Effector memory CD8-positive, alpha-beta T cell (primary cell): ENCODE measurements around the gene TOMM20.
"Not testable (repeated sequence)": the region's sequence is repeated elsewhere in the genome, so short reads cannot be mapped to it uniquely, and the experiment has no call there.

Source experiments
- ATAC-seq: fragments of 150-1000 bp; cut with Tn5 transposase; replicated peaks from 2 replicates; pipeline ENCODE4 v1.10.0; 2021; ENCODE audit warnings: mild to moderate bottlenecking, moderate library complexity
- DNase-seq, 3 experiments: peaks; one replicate each; pipeline ENCODE4 v3.0.0; 2021
- H3K27ac Mint-ChIP-seq, 2 donors: one replicate each; pipeline ENCODE4 v1.8.0; 2022; ENCODE audit warnings: mild to moderate bottlenecking in 2 of 2, mixed read lengths in 2 of 2, moderate library complexity in 2 of 2
- H3K27me3 Mint-ChIP-seq, 2 donors: one replicate each; pipeline ENCODE4 v1.8.0; 2022; ENCODE audit warnings: mixed read lengths in 2 of 2
- H3K36me3 Mint-ChIP-seq: one replicate; pipeline ENCODE4 v1.8.0; 2022; ENCODE audit warnings: mild to moderate bottlenecking, moderate library complexity, mixed read lengths; ENCODE audit not compliant: insufficient read depth
- H3K4me1 Mint-ChIP-seq, 2 donors: one replicate each; pipeline ENCODE4 v1.8.0; 2022; ENCODE audit warnings: low read depth in 2 of 2, mixed read lengths in 2 of 2
- H3K4me3 Mint-ChIP-seq, 2 donors: one replicate each; pipeline ENCODE4 v1.8.0; 2022; ENCODE audit warnings: mild to moderate bottlenecking in 2 of 2, mixed read lengths in 2 of 2, moderate library complexity in 2 of 2
- H3K9me3 Mint-ChIP-seq, 2 donors: one replicate each; pipeline ENCODE4 v1.8.0; 2022; ENCODE audit warnings: mixed read lengths in 2 of 2

The TOMM20 gene

GRCh38 chr1:235092045-235092406 is 36.6 kb downstream of the TOMM20 start:
- not testable (repeated sequence) for H3K27me3 Mint-ChIP-seq, DNase-seq, H3K27ac Mint-ChIP-seq, H3K4me1 Mint-ChIP-seq, ATAC-seq, H3K9me3 Mint-ChIP-seq, H3K4me3 Mint-ChIP-seq, H3K36me3 Mint-ChIP-seq

- not testable (repeated sequence) for ATAC-seq, DNase-seq, H3K27ac Mint-ChIP-seq, H3K36me3 Mint-ChIP-seq, H3K4me1 Mint-ChIP-seq, H3K4me3 Mint-ChIP-seq, H3K27me3 Mint-ChIP-seq, H3K9me3 Mint-ChIP-seq
Observed at GRCh38 chr1:235091319-235092044, 37.2 kb downstream of the TOMM20 start.

DNA sequence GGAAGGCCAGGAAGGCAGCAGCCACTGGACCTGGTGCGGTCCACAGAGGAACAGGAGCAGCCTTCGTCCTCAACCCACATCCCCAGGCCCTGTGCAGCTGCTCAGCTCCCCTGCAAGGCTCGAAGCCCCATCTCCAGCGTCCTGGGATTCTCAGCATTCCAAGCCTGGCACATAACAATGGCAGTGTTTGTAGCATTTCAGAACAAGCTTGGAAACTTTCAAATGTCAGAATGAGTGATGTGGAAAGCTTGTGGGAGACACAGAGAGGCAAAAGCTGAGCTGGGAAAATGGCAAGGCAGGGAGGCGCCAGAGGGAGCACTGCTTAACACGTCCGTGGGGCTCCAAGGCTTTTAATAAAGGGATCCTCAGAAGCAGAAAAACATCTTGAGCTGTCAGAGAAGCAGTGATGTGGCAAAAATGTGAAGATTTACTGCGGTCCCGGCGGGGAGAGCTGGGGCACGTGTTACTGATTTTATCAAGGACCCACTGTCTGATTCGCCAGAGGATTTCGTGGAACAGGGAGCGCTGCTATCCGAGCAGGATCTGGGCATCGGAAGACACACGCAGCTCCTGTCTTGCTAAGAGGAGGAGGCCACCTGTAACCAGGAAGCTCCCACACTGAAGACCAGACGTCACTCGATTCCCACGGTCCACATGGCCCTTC is 38.1 kb downstream of the TOMM20 start:
- Mint-ChIP-seq H3K27me3 (peaks cover 5 to 7% of the 10 kb centered on the region in 2 donors), H3K4me1 (peaks cover 5 to 6% of the 10 kb centered on the region in 2 donors), H3K9me3 (no peaks in the 10 kb centered on the region), H3K4me3 (no peak overlapping the region), H3K27ac (no peak overlapping the region), H3K36me3 (no peaks in the 10 kb centered on the region)
- DNase-seq (no peak), ATAC-seq (no peak)

DNA sequence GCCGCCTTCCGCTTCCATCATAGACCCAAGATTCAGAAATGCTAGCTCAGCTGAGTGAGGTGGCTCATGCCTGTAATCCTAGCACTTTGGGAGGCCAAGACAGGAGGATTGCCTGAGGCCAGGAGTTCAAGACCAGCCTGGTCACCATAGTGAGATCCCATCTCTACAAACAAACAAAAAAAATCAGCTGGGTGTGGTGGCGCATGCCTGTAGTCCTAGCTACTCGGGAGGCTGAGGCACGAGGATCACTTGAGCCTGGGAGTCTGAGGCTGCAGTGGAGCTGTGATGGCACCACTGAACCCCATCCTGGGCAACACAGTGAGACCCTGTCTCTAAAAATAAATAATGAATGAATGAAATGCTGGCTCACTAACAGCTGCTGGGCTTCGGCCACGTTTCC is 39.7 kb downstream of the TOMM20 start:
- Mint-ChIP-seq H3K27ac (no peak overlapping the region), H3K4me3 (no peak overlapping the region), H3K36me3 (no peaks in the 10 kb centered on the region), H3K4me1 (peaks cover 4 to 5% of the 10 kb centered on the region in 2 donors), H3K27me3 (peaks cover 2 to 7% of the 10 kb centered on the region in 2 donors), H3K9me3 (no peaks in the 10 kb centered on the region)
- no peak for DNase-seq
- no peak for ATAC-seq

- no peak overlapping the region for H3K27ac Mint-ChIP-seq
- no peak overlapping the region for H3K4me3 Mint-ChIP-seq
- no peaks in the 10 kb centered on the region for H3K36me3 Mint-ChIP-seq
- no peak for ATAC-seq
- DNase-seq = no peak
- H3K27me3 Mint-ChIP-seq = peaks cover 0 to 7% of the 10 kb centered on the region in 2 donors
- H3K9me3 Mint-ChIP-seq = no peaks in the 10 kb centered on the region
- peaks cover 4 to 5% of the 10 kb centered on the region in 2 donors for H3K4me1 Mint-ChIP-seq
Observed at GRCh38 chr1:235088430-235088829, 40.2 kb downstream of the TOMM20 start.

GRCh38 chr1:235087906-235088305 is 40.7 kb downstream of the TOMM20 start:
- peaks cover 0 to 7% of the 10 kb centered on the region in 2 donors for H3K27me3 Mint-ChIP-seq
- no peaks in the 10 kb centered on the region for H3K9me3 Mint-ChIP-seq
- ATAC-seq (no peak), DNase-seq (no peak)
- H3K27ac Mint-ChIP-seq = no peak overlapping the region
- H3K36me3 Mint-ChIP-seq = peaks cover 1% of the 10 kb centered on the region
- peaks cover 7 to 11% of the 10 kb centered on the region in 2 donors for H3K4me1 Mint-ChIP-seq
- H3K4me3 Mint-ChIP-seq = no peak overlapping the region

DNA sequence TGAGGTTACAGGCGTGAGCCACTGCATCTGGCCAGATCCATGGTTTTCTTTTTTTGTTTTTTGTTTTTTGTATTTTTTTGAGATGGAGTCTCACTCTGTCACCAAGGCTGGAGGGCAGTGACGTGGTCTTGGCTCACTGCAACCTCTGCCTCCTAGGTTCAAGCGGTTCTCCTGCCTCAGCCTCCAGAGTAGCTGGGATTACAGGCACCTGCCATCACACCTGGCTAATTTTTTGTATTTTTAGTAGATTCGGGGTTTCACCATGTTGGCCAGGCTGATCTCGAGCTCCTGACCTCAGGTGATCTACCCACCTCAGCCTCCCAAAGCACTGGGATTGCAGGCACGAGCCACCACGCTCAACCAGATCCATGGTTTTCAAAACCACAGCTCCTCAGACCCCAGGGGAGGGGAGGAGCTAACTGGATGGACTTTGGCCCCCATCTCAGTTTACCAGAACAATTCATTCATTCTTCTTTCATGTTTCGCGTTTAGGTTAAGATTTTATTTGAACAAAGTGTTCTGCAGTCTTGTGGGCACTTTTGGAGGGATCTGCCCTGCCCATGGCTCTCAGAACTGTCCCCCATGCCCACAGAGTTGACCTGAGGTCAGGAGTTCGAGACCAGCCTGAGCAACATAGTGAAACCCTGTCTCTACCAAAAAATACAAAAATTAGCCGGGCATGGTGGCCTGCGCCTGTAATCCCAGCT is 43.1 kb downstream of the TOMM20 start:
- H3K27ac Mint-ChIP-seq, H3K27me3 Mint-ChIP-seq, H3K4me3 Mint-ChIP-seq, ATAC-seq, DNase-seq, H3K9me3 Mint-ChIP-seq, H3K36me3 Mint-ChIP-seq: not testable (repeated sequence)
- H3K4me1 Mint-ChIP-seq = peaks cover 7 to 12% of the 10 kb centered on the region in 2 donors

GRCh38 chr1:235080788-235081187 is 47.8 kb downstream of the TOMM20 start:
- not testable (repeated sequence) for H3K27ac Mint-ChIP-seq, ATAC-seq, H3K4me3 Mint-ChIP-seq, H3K36me3 Mint-ChIP-seq, H3K27me3 Mint-ChIP-seq, DNase-seq, H3K9me3 Mint-ChIP-seq
- H3K4me1 Mint-ChIP-seq = peaks cover 7 to 12% of the 10 kb centered on the region in 2 donors

- Mint-ChIP-seq H3K27ac (peak overlapping the region in 1 of 2 donors; percentile 21), H3K4me1 (peaks cover 11 to 16% of the 10 kb centered on the region in 2 donors)
- H3K9me3 Mint-ChIP-seq, DNase-seq, H3K36me3 Mint-ChIP-seq, ATAC-seq, H3K4me3 Mint-ChIP-seq, H3K27me3 Mint-ChIP-seq: not testable (repeated sequence)
Observed at GRCh38 chr1:235080297-235080657, 48.4 kb downstream of the TOMM20 start.

DNA sequence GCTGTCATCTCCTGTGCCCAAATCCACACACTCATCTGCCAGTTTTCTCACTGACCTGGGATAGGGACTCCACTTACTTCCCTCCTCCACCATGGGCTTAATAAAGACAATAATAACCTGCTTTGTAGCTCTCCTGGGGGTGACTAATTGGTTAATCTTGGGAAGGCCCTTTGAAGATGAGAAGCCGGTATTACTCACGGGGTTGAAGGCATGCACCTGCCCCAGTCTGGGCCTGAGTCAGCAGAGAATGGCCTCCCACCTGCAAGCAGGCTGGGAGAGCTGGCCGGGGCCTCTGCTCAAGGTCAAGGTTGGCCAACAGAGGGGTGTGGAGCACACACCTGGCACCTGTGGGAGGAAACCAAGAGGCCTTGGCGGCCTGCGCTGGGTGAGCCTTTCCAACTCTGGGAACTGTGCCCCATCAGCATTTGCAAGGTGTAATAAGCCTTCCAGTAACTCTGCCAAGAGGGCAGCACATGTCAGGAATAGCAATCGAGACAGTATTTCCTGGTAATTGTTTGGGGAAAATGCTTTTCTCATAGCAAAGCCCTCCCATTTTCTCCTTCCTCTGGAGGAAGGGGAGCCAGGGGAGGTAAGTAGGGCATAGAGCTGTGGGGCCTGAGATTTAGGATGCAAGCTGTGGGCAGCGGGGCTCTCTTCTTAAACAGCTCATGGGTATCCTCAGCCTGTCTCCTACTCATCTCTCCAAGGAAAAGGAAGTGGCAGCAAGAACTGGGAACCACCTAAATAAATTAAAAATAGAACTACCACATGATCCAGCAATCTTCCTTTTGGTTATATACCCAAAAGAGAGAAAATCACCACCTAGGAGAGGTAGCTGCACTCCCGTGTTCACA is 49.0 kb downstream of the TOMM20 start:
- DNase-seq (no peak), ATAC-seq (no peak)
- Mint-ChIP-seq H3K9me3 (no peaks in the 10 kb centered on the region), H3K36me3 (peaks cover 3% of the 10 kb centered on the region), H3K27me3 (no peaks in the 10 kb centered on the region), H3K4me1 (peaks cover 16 to 23% of the 10 kb centered on the region in 2 donors), H3K4me3 (no peak overlapping the region), H3K27ac (peak overlapping the region in 1 of 2 donors; percentile 21)

- Mint-ChIP-seq H3K4me3 (no peak overlapping the region), H3K4me1 (peaks cover 15 to 24% of the 10 kb centered on the region in 2 donors), H3K27ac (no peak overlapping the region), H3K27me3 (no peaks in the 10 kb centered on the region), H3K36me3 (peaks cover 3% of the 10 kb centered on the region), H3K9me3 (no peaks in the 10 kb centered on the region)
- DNase-seq = no peak
- no peak for ATAC-seq
Observed at GRCh38 chr1:235078480-235079381, 49.9 kb downstream of the TOMM20 start.

DNA sequence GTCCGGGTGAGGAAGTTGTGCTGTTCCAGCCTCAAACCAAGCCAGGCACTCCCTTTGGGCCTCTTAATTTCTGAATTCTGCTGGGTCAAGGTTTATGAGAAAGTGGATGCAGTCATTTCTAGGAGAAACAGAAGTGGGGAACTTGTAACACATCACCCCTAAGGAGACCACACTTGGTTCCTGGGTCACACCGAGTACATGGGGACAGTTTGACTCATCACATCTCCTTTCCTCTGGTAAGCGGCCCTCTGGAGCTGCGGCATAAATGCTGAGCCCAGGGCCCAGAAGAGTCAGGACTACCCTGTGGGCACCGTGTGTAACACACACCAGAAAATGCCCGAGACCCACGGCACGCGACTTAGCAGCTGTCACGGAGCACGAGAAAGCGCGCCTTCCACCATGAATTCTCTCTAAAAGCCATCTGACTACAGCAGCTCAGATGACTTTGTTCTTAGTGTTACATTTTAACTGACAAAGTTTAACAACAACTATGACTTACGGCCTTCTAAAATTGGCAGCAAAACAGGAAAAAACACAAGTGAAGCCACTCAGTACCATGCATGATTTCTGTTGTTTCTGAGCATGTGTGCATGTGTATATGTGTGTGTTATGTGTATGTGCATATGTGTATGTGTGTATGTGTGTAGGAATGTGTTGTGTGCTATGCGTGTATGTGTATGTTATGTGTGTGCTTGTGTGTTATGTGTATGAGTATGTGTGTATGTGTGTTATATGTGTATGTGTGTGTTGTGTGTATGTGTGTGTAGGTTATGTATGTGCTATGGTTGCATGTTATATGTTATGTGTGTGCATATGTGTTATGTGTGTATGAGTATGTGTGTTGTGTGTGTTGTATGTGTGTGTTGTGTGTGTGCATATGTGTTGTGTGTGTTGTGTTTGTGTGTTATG is 50.8 kb downstream of the TOMM20 start:
- peak overlapping the region in 1 of 2 donors; percentile 13 for H3K27ac Mint-ChIP-seq
- no peak for DNase-seq
- peaks cover 11 to 15% of the 10 kb centered on the region in 2 donors for H3K4me1 Mint-ChIP-seq
- ATAC-seq = peak; percentile 18
- no peaks in the 10 kb centered on the region for H3K27me3 Mint-ChIP-seq
- H3K36me3 Mint-ChIP-seq = peaks cover 1% of the 10 kb centered on the region
- H3K9me3 Mint-ChIP-seq = no peaks in the 10 kb centered on the region
- no peak overlapping the region for H3K4me3 Mint-ChIP-seq
